ENCODE results near the gene CCDC83.
"Not testable (repeated sequence)": the region's sequence is repeated elsewhere in the genome, so short reads cannot be mapped to it uniquely, and the experiment has no call there.

CCDC83 gene

GRCh38 chr11:85945296-85945695, 90.1 kb downstream of the CCDC83 start:
- DNase-seq (ENCODE audit: low read depth), result no peak

DNA sequence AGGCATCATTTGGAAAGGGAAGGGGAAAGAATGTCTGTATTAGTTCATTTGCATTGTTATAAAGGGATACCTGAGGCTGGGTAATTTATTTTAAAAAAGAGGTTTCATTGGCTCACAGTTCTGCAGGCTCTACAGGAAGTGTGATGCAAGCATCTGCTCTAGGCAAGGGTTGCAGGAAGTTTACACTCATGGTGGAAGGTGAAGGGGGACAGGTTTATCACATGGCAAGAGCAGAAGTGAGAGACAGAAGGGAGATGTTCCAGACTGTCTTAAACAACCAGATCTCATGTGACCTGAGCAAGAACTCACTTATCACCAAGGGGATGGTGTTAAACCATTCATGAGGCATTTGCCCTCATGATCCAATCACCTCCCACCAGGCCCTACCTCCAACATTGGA, 90.6 kb downstream of the CCDC83 start:
- no peak for DNase-seq (ENCODE audit: low read depth)

- no peak for DNase-seq (ENCODE audit: low read depth)
Measured at GRCh38 chr11:85946221-85946620, 91.0 kb downstream of the CCDC83 start.

DNA sequence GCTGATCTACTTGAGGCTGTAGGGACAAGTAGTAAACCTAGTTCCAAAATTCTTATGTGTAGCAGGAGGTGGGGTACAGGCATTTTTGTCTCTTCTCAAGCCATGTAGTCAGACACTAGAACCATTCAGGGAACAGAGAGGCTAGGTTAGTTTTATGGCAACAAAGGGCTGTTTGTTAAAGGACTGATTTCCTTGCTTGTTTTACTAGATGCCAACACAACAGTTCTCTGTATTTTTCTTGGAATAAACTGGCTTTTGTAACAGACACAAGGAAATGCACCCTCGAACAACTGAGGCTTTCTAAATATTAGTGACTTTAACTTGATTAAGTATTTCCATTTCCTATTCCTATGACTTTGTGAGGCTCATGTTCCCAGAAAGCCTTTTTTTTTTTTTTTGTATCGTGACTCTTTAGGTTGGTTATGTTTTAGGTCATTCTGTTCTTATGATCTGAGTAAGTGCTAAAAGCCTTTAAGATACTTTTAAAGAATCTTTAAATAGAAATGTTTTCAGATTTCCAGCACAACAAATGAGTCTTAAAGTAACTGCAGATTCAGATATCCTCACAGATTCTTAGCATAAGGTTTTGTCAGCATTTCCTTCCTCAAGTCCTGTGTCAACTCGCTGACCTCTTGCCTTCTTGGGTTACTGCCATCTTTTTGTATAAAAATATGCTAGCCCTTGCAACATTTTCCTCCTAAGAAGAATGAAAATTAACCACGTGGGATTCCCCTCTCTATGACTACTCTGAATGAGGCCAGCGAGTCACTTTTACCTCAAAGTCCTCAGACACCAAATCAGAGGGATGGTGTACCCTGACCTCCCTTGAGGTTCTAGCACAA, 92.5 kb downstream of the CCDC83 start:
- DNase-seq (ENCODE audit: low read depth), result no peak

- no peak for DNase-seq (ENCODE audit: low read depth)
Measured at GRCh38 chr11:85948884-85949283, 93.7 kb downstream of the CCDC83 start.

DNA sequence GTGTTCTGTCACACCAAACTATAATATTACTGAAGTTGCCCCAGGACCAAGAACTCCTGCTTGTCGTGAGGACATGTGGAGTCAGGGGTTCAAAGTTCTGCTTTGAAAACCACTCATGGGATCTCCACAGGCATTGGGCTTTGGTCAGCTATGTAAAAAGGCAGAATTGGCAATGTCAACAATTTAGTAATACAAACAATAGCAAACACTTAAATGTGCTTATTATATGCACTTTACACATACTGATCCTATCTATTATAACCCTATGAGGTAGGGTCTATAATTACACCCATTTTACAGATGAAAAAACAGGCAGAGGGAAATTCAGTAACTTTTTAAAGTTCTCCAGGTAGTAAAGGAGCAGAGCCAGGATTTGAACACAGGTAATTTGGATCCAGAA, 94.6 kb downstream of the CCDC83 start:
- DNase-seq (ENCODE audit: low read depth), result no peak

DNA sequence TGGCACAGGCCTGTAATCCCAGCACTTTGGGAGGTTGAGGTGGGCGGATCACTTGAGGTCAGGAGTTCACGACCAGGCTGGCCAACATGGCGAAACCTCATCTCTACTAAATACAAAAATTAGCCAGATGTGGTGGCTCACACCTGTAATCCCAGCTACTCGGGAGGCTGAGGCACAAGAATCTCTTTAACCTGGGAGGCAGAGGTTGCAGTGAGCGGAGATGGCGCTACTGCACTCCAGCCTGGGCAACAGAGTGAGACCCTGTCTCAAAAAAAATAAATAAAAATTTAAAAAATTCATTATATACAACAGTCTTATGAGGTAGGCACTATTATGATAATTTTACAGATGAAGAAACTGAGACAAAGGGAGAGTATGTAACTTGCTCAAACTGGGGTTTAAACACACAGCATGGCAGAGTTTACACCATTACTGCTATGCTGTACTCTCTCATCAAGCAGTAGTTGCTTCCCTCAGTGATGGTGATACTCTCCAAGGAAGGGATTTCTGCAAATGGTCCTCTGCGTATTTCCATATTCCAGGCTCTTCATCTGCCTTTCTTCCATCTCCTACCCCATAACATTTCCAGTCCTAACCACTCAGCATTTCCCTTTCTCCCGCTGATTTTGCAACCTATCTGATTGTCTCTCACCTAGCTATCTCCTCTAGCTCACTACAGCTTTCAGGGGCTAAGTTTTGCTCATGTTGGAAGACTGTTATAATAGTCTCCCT, 95.3 kb downstream of the CCDC83 start:
- DNase-seq (ENCODE audit: low read depth), result no peak

- no peak for DNase-seq (ENCODE audit: low read depth)
Measured at GRCh38 chr11:85951049-85951405, 95.8 kb downstream of the CCDC83 start.

GRCh38 chr11:85951428-85952107, 96.4 kb downstream of the CCDC83 start:
- no peak for DNase-seq (ENCODE audit: low read depth)

DNA sequence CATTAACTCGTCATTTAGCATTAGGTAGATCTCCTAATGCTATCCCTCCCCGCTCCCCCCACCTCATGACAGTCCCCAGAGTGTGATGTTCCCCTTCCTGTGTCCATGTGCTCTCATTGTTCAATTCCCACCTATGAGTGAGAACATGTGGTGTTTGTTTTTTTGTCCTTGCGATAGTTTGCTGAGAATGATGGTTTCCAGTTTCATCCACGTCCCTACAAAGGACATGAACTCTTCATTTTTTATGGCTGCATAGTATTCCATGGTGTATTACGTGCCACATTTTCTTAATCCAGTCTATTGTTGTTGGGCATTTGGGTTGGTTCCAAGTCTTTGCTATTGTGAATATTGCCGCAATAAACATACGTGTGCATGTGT, 96.9 kb downstream of the CCDC83 start:
- not testable (repeated sequence) for DNase-seq (ENCODE audit: low read depth)

GRCh38 chr11:85953491-85954143, 98.4 kb downstream of the CCDC83 start:
- DNase-seq (ENCODE audit: low read depth), result no peak

DNA sequence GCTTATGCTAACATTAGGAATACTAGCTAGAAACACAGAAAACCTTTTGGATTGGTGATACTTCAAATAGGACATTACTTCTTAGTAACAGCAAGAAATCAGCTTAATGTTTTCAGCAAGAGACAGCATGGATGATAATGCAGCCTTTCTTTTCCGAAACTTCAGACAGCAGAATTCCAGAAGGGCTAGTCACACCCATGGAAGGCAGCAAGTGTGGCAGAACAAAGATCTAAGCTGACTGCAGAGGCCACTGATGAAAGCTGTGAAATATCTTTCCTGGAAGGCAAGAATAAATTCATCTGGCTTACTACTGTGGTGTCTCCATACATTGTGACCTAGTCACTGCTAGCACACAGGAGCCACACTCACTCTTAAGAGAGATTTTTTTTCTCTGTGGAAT, 100.3 kb downstream of the CCDC83 start:
- no peak for DNase-seq (ENCODE audit: low read depth)

- no peak for DNase-seq (ENCODE audit: low read depth)
Measured at GRCh38 chr11:85960678-85961077, 105.5 kb downstream of the CCDC83 start.

DNA sequence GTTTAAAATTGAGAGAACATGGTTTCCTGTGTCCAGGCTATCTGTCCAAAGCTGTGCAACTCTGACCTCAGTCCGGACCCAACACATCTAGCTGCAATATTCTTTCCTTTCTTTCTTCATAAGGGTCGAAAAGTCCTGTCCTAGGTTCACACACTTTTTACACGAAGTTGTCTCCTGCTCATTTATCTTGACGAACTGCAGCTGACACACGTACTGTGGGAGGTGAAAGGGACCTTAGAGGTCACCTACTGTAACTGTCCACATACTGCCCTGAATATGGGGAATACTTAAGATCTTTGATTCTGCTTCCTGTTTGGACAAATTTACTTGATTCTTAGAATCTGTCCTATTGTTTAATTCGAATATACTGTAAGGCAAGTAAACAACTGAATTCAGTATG, 105.9 kb downstream of the CCDC83 start:
- no peak for DNase-seq (ENCODE audit: low read depth)

DNA sequence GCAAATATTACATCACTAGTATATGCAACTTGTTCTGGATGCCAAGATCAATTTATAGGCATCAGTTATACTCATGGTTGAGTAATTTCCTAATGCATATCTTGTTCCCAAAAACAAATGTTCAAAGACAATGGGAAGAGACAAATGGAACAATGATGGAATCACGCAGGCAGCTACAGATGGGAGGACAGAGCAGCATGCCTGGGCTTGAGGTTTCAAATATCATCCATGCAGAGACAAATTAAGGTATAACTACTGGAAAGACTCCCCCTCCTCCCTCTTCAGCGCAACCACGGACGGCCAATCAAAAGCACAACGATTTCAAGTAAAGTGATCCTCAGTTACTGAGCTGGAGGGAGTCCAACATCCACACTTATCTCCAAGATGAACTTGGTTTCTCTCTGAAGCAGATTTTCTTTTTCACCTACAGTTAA, 106.8 kb downstream of the CCDC83 start:
- no peak for DNase-seq (ENCODE audit: low read depth)

DNA sequence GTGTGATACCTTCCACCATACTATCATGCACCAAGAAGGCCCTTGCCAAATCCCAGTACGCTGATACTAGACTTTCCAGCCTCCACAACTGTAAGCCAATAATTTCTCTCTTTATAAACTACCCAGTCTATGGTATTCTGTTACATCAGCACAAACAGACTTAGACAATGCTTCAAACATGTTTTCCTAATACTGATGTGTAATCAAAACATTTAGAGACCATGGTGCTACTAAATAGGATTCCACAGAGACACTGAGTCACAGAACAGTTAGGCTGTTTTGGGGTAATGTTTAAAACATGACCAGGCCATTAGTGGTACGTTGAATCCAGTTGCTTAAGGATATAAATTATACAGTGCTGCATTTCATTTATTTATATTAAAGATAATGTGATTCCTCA, 110.0 kb downstream of the CCDC83 start:
- DNase-seq (ENCODE audit: low read depth), result no peak

- no peak for DNase-seq (ENCODE audit: low read depth)
Measured at GRCh38 chr11:85967457-85967856, 112.3 kb downstream of the CCDC83 start.
